CD4-positive, alpha-beta T cell treated with Interleukin-21 for 1 hour (primary cell): Measurements from ENCODE around the gene NCAPG2.

Experiments
- DNase-seq: peaks from one replicate; pipeline ENCODE4 v3.0.0-alpha.2; 2020

NCAPG2 gene

GRCh38 chr7:158733775-158734494, 29.3 kb upstream of the NCAPG2 start:
- no peak for DNase-seq

DNA sequence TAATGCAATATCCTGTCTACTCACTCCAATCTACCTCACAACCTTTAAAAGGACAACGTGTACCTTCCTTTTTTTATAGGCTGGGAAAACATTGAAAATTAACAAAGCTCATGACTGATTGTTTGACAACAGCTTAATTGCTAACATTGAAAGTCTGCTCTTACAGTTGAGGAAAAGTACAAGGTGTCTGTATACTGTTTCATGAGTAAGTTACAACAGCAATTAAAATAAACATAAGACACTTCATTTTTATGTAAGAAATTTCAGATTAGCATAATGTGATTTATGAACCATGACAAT, 28.6 kb upstream of the NCAPG2 start:
- DNase-seq: no peak

DNA sequence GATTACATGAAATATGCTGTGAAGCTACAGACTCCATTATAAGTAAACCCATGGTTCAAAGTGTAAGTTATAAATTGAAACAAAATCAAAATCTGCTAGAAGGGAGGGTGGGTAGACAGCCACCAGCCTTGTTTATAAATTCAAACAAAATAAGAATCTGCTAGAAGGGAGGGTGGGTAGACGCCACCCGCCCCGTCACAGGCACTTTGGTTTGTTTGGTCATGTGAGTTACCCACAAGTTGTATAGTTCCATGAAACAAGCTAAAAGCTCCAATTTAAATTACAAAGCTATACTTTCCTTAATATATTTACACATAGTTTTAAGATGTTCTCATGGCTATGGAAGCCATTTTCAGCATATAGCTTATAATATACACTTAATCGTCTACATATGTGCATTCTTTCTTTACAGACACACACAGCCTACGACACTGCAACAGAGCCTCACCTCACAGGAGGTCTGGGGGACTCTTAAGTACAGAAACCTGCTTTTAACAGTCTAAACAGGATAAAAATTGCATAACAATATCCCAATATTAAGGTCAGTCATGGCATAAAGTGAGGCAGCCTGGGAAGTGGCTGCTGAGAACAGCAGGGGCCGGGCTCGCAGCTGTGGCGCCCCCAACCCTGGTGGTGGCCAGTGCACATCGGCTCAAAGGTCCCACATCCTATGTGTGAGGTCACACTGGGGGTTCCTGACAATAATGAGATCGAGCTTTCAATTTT, 28.1 kb upstream of the NCAPG2 start:
- no peak for DNase-seq

DNA sequence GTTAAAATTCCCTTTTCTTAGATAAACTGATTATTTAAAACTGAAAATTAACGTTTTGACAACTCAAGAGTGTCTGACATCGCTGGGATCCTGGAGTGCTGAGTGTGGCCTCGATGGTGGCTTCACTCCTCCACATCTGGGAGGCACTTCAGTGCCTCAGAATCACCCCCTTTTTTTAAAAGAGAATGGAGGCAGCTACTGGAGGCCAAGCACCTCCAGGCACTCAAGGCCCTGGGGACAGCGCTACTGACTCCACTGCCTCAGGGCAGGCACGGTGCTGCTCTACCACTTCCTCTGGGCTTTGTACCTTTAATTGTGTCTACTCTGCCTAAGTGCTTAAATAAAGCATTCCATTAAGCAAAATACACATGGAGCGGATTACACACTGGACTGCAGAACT, 27.2 kb upstream of the NCAPG2 start:
- DNase-seq: no peak

- DNase-seq: no peak
Observed at GRCh38 chr7:158730383-158731346, 26.1 kb upstream of the NCAPG2 start.

DNA sequence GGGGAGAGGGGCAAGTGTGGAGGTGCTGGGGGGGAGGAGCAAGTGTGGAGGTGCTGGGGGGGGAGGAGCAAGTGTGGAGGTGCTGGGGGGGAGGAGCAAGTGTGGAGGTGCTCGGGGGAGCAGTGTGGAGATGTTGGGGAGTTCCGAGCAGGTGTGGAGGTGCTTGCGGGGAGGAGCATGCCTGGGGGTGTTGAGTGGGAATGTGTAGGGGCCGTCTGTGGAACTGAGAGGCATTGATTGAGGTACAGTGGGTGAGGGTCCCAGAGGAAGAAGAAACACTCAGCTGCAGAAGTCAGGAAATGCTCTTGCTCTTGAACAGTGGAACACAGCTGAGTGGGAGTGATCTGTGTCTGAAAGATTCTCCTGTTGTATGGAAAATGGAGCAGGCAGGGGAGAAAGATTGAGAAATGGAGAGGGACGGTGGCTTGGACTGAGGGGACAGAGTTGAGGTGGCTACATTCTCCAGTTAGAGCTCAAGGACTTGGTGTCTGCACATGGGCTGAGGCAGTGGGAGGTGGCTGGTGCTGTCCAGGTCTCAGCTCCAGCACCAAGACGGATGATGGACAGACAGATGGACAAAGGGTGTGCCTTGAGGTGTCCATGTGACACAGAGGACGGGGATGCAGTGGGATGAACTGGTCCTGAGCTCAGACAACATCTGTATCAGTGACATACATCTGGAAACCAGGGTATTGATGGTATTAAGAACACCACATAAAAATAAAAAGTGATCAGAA, 25.2 kb upstream of the NCAPG2 start:
- DNase-seq: no peak

GRCh38 chr7:158728911-158729645, 24.5 kb upstream of the NCAPG2 start:
- DNase-seq: no peak

DNA sequence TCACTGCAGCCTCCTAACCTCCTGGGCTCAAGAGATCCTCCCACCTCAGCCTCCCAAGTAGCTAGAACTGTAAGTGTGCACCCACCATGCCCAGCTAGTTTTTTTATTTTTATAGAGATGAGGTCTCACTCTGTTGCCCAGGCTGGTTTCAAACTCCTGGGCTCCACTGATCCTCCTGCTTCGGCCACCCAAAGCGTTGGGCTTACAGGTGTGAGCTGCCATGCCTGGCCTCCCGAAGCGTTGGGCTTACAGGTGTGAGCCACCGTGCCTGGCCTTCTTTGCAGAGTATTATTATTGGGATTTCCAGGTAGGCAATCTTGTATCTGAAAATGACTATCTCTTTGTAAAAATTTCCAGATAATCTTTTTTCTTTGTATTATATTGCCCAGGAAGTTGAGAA, 23.1 kb upstream of the NCAPG2 start:
- no peak for DNase-seq

DNA sequence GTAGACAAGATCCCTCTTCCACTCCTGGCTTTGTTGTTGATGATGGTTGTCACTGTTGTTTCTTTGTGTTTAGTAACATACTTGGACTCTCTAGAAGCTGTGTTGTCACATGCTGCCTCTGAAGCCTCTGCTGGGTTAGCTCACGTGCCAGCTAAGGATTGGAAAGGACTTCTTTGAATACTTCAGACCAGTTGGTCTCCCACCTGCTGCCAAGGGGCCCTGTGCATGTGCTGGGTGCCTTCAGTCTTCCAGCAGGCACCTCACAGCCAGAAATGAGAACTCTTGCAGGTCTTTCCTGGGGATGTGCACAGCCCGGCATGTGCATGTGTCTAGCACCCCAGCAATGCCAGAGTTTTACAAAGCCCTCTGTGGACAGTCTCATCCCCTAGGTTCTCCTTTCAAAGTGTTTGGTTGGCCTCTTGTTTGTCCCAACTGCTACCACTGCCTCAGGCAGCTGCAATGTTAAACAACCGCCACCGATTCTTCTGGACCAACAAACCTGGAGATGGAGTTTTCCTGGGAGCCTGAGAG, 21.7 kb upstream of the NCAPG2 start:
- no peak for DNase-seq

DNA sequence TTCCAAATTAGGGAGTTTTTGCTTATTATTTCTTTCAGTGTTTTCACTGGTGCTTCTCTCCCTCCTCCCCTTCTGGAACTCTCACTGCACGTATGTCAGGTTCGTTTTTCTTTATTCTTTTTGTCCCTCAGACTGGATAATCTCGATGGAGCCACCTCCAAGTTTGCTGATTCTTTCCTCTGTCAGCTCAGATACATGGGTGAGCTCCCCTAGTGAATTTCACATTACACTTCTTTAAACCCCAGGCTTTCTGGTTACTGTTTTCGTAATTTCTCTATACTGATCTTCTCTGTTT, 20.8 kb upstream of the NCAPG2 start:
- no peak for DNase-seq

DNA sequence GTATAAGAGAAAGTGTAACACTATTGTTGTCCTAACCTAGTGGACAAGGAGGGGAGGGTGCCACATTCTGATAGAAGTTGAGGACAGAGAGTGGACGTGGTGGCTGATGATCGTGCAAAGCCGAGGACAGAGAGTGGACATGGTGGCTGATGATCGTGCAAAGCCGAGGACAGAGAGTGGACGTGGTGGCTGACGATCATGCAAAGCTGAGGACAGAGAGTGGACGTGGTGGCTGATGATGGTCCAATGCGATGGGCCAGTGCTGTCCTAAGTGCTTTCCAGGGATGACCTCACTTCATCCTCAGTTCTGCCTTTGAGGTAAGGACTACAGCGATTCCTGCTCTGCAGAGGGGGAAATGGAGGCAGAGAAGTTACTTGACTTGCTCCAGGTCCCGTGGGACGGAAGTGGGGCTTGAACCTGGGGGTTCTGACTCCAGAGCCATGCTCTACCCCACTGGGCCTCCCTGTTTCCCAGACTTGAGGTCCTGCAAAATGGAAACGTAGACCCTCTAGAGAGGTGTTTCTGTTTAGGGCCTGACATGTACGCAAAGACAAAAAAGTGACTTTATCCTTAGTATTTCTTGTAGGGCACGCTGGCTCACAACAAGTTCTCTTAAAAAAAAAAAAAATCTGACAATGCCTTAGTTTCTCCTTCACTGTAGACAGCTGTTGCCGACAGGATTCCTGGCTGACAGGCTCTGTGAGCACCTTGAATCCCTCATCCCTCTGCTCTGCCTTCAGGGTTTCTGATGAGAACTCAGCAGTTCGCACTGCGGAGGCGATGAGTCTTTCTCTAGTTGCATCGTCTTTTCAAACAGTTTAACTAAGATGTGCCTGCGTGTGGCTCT, 20.3 kb upstream of the NCAPG2 start:
- no peak for DNase-seq

DNA sequence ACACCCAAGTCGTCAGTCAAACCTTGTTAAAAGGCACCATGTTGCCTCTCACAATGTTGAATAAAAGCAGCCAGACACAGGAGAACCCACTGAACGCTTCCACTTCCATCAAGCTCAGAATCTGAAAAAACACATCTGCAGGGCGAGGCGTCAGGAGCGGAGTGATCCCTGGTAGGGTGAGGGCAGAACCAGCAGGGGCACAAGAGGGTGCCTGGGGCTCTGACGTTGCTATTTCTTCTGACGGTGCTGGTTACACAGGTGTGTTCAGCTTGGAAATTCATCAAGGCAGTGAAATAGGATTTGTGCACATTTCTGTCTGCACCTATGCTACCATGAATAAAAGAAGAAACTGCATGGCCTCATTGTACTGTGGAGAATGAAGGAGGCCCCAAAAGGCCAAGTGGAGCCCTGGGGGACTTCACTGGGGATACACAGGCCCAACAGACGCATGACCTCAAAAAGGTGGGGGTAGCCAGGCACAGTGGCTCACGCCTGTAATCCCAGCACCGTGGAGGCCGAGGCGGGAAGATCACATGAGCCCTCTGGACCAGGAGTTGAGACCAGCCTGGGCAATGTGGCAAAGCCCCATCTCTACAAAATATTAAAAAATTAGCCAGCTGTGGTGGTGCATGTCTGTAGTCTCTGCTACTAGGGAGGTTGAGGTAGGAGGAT, 19.2 kb upstream of the NCAPG2 start:
- DNase-seq: no peak

DNA sequence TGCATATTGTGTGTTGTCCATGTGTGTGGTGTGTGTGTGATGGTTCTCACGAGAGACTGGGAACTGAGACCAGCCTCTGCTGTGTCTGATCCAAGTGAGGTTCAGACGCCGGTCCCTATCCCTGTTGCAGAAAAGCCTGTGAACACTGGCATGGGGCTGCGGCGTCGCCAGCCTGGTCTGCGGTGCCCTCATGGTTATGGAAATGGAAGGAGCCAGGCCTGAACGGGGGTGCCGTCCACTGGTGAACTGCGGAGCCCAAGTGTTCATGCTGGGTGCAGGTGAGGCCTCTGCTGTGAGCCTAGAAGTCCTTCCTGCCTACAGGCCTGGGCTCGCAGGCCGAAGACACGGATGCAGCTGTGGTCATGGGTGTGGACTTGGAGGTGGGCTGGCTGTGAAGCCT, 18.7 kb upstream of the NCAPG2 start:
- DNase-seq: no peak

DNA sequence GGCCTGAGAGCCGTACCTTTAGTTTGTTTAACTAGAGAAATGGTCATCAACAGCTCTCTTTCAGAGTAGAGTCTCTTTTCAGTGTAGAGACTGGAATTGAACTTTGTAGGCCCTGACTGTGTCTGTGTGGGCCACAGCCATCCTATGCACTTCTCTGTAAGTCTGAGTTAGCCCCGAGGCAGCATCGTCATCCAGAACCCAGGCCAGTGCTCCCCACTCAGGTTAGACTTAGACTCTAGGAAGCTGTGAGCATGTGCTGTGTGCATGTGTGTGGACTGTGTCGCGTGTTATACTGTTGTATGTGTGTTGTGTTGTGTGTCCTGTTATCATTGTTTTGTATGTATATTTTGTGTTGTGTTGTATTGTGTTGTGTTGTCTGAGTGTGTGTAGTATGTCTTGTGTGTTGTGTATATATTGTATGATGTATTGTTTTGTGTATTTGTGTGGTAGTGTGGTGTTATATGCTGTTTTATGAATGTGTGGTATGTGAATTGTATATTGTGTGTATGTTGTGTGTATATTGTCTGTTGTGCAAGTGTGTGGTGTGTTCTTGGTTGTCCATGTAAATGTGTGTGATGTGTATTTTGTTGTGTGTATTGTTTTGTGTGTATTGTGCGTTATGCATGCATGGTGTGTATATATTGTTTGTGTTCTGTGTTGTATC, 18.1 kb upstream of the NCAPG2 start:
- no peak for DNase-seq

- no peak for DNase-seq
Observed at GRCh38 chr7:158720112-158720511, 15.5 kb upstream of the NCAPG2 start.

DNA sequence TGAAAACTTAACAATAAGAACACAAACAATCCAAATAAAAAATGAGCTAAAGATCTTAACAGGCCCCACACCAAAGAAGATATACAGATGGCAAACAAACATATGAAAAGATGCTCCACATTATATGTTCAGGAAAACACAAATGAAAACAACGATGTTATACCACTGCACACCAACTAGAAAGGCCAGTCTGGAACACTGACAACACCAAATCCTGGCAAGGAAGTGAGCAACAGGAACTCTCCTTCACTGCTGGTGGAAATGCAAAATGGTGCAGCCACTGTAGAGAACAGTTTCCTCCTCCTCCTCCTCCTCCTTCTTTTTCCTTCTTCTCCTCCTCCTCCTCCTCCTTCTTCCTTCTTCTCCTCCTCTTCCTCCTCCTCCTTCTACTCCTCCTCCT, 12.2 kb upstream of the NCAPG2 start:
- DNase-seq: no peak

DNA sequence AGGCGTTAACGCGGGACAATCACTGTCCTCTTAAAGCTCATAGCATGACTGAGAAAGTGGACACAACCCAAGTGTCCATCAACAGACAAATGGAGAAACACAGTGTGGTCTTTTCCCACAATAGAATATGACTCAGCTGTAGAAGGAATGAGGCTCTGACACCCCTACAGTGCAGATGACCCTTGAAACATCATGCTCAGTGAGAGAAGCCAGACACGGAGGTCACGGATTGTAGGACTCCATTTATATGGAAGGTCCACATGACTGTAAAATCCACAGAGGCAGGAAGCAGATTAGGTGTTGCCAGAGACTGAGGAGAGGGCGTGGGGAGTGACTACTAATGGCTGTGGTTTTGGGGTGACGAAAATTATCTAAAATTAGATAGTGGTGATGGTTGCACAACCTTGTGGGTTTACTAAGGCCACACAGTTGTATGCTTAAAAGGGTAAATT, 6.1 kb upstream of the NCAPG2 start:
- peak; percentile 45 for DNase-seq

DNA sequence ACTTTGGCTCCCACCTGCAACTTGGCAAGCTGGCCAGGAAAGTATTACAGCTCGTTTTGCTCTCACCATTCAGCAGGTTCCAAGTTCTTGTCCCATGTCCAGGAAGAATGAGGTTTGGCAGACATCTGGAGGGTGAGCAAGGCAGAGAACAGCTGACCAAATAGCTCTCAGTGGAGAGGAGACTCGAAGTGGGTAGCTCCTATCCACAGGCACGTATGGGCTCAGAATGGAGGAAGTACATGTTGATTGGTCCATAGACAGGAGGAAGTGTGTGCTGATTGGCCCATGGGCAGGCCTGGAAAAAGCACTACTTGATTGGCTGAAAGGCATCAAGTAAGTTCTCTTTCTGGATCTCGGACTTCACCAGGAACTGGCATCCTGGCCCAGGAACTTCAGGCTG, 3.0 kb upstream of the NCAPG2 start:
- DNase-seq: no peak

DNA sequence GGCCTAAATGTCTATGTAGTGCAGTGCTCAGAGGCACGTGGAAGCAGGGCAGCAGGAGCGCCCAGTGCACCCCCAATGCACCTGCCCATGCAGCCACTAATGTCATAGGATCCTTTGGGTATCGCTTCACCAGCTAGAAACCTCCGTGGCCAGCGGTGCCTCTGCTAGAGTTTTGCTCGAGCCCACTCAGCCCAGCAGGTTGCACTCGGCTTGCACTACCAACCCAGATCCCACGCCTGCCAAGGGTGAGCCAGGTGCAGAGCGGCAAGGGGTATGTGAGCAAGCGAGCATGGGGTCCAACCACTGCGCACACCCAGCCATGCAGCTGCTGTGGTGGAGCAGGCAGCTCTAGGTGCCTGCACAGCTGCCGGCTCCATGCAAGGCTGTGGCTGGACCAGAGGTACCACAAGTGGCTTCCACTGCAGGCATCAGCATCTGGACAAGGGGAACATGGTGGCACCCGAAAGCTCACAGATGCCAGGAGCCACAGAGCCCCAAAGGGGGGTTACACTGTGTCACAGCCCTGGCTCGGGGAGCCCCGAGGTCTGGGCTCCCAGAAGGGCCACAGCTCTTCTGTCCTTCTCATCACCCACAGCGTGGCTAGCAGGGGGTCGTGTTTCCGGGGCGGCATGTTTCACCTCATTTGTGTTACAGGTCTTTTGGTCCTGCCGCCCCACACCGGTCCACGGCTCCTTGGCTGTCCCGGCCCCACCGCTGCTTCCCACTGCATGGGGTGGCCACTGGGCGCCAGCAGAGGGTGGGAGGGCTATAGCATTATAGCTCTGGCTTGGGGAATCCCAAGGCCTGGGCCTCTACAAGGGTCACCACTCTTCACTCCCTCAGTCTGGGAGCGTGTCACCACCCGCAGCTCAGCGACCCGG, 2.3 kb upstream of the NCAPG2 start:
- no peak for DNase-seq
